ENCODE measurements around the gene SAMD13.

- TF ChIP-seq CTCF (IDR thresholded peaks at IDR 0.05) = no peak
- no peak for TF ChIP-seq TCF7L2 (IDR thresholded peaks at IDR 0.05; ENCODE audit: low read depth, low read length)
- no peak for TF ChIP-seq SIN3A (IDR thresholded peaks at IDR 0.05; ENCODE audit: borderline replicate concordance, insufficient read depth, low read depth, low read length)
- TF ChIP-seq POLR2AphosphoS5 (IDR thresholded peaks at IDR 0.05; ENCODE audit: low read depth, low read length) = no peak
Measured at GRCh38 chr1:84280912-84281311, 20.6 kb upstream of the SAMD13 start.

Measured in Panc1 (cell line).